Measurements from ENCODE around the gene STOML2.

The STOML2 gene

DNA sequence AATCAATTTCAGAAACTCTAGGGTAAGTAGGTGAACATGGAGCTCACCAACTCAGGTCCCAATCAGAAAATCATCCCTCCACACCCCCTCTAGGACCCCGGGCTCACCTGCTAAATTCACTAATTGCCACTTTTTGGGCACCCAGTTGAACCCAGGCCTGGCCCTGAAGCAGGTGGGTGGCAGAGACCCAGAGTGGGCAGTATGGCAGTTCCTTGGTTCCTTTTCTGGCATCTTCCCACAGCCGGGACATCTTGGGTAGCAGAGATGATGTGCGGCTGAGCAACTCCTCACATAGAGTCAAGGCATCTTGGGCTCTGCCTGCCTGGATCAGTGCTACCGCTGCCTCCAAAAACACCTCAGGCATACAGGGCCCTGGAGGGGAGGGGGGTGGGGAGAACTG is 27.6 kb downstream of the STOML2 start:
- H3K27ac ChIP-seq (ENCODE audit: low read depth, low read length) = no peak overlapping the region
- peaks cover 15% of the 10 kb centered on the region for H3K4me1 ChIP-seq (ENCODE audit: control insufficient read depth, insufficient read depth, low read length)
- H3K9ac ChIP-seq (ENCODE audit: low read length) = no peak overlapping the region
- H3K4me3 ChIP-seq (ENCODE audit: low read length) = no peak overlapping the region
- H3K27me3 ChIP-seq (ENCODE audit: control insufficient read depth, insufficient read depth, low read length) = no peaks in the 10 kb centered on the region
- H3K36me3 ChIP-seq (ENCODE audit: control insufficient read depth, insufficient read depth, low read length) = peaks cover 2% of the 10 kb centered on the region

DNA sequence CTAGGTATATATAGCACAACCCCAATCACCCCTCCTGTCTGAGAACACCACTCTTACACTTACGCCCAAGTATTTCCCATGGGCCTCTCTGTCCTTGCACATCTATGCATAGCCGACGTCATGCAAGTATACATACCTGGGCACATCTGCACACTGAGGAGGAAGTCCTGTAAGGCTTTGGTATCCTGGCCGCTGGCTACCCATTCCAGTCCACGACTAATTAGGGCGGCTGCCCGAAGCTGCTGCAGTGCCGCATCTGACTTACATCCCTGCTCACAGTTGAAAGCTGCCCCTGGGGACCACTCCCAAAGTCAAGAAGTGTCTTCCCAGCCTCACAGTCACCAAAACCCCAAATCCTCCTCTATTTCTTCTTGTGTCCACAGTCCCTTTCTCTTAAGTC is 28.1 kb downstream of the STOML2 start:
- Histone ChIP-seq H3K4me1 (ENCODE audit: control insufficient read depth, insufficient read depth, low read length) (peaks cover 18% of the 10 kb centered on the region), H3K27ac (ENCODE audit: low read depth, low read length) (no peak overlapping the region)

DNA sequence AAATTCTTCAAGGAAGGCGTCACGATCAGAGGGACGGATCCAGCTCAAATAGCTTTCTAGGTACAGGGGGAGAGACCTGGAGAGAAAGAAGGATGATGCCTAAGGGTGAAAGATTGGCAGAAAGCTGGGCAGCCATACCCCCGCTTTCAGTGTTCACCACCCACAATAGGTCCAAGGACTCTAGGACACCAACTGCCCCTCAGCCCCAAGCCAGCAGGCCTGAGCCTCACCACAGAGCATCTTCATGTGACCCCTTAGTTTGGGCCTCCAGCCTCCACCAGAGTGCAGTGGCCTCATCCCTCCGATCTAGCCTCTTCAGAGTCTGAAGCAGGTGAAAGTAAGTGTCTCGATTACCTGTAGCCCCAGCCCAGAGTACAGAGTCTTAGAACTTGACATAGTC is 28.8 kb downstream of the STOML2 start:
- H3K27me3 ChIP-seq (ENCODE audit: control insufficient read depth, insufficient read depth, low read length) = no peaks in the 10 kb centered on the region
- peaks cover 18% of the 10 kb centered on the region for H3K4me1 ChIP-seq (ENCODE audit: control insufficient read depth, insufficient read depth, low read length)
- peaks cover 2% of the 10 kb centered on the region for H3K36me3 ChIP-seq (ENCODE audit: control insufficient read depth, insufficient read depth, low read length)
- H3K4me3 ChIP-seq (ENCODE audit: low read length) = no peak overlapping the region
- no peak overlapping the region for H3K9ac ChIP-seq (ENCODE audit: low read length)
- H3K27ac ChIP-seq (ENCODE audit: low read depth, low read length) = no peak overlapping the region

More for the DNA sequence above, 28.1 kb downstream of the STOML2 start:
- peaks cover 2% of the 10 kb centered on the region for H3K36me3 ChIP-seq (ENCODE audit: control insufficient read depth, insufficient read depth, low read length)
- no peaks in the 10 kb centered on the region for H3K27me3 ChIP-seq (ENCODE audit: control insufficient read depth, insufficient read depth, low read length)
- H3K4me3 ChIP-seq (ENCODE audit: low read length) = no peak overlapping the region
- H3K9ac ChIP-seq (ENCODE audit: low read length) = no peak overlapping the region

DNA sequence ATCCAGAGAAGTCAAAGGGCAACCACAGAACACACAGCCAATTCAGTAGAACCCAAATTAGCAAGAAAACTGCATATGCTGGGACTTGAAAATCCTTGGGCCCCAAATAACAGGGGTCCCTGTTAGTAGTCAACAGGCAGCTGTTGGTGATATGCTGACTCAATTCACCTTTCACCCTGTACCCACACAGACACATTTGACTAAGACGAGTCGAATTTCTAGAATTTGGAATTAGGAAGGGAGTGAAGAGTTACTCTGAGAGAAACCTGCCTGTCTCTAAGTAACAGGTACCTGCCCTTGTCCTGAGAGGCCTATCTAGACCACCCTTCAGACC is 29.7 kb downstream of the STOML2 start:
- H3K9ac ChIP-seq (ENCODE audit: low read length) = no peak overlapping the region
- H3K27ac ChIP-seq (ENCODE audit: low read depth, low read length) = peak overlapping the region; percentile 71
- peaks cover 16% of the 10 kb centered on the region for H3K4me1 ChIP-seq (ENCODE audit: control insufficient read depth, insufficient read depth, low read length)
- no peaks in the 10 kb centered on the region for H3K27me3 ChIP-seq (ENCODE audit: control insufficient read depth, insufficient read depth, low read length)
- H3K4me3 ChIP-seq (ENCODE audit: low read length) = no peak overlapping the region
- peaks cover 2% of the 10 kb centered on the region for H3K36me3 ChIP-seq (ENCODE audit: control insufficient read depth, insufficient read depth, low read length)

DNA sequence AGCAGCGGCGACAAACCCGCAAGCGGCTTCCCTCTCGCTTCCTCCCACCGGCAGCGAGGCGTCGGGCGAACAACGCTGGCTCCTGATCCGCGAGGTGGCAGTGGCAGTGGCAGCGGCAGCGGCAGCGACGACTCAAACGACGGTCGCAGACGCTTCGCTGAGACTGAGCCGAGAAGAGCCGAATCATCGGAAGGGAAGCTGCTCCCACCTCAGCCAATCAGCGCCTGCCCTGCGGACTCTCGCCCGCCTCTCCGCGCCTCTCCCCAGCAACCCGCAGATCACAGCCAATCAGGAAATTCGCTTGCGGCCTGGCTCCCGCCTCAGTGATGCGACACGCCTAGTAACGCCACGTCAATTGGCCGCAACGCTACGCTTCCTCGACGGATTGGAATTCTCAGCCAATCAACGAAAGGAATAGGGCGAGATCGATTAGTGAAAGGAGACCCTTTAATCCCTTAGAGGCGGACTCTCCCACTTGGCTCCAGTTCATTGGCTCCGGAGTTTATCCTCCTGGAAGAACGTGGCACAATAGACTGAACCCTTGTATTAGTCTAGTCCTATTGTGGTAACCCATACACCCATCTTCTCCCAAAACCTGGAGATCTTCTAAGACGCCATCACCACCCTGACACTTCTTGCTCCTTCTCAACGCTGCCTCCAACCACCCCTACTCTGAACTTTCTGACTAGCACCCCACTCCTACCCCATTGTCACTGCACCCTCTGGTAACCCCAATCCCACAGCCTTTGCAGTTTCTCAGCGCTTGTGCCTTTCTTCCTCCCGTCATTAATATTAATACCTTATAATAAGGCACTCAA is 30.3 kb downstream of the STOML2 start, which contains the start of gene VCP:
TSS of gene VCP (minus strand) at position 165 of the 818 bp plus-strand sequence. CDS start 272 bp downstream, outside the sequence.
- peak within 1 kb of the TSS; percentile 98 for H3K27ac ChIP-seq (ENCODE audit: low read depth, low read length)
- no peaks in the 10 kb centered on the region for H3K27me3 ChIP-seq (ENCODE audit: control insufficient read depth, insufficient read depth, low read length)
- H3K36me3 ChIP-seq (ENCODE audit: control insufficient read depth, insufficient read depth, low read length) = peaks cover 5% of the 10 kb centered on the region
- peak within 1 kb of the TSS; percentile 91 for H3K9ac ChIP-seq (ENCODE audit: low read length)
- H3K4me3 ChIP-seq (ENCODE audit: low read length) = peak within 1 kb of the TSS; percentile 90
- H3K4me1 ChIP-seq (ENCODE audit: control insufficient read depth, insufficient read depth, low read length) = peaks cover 16% of the 10 kb centered on the region

DNA sequence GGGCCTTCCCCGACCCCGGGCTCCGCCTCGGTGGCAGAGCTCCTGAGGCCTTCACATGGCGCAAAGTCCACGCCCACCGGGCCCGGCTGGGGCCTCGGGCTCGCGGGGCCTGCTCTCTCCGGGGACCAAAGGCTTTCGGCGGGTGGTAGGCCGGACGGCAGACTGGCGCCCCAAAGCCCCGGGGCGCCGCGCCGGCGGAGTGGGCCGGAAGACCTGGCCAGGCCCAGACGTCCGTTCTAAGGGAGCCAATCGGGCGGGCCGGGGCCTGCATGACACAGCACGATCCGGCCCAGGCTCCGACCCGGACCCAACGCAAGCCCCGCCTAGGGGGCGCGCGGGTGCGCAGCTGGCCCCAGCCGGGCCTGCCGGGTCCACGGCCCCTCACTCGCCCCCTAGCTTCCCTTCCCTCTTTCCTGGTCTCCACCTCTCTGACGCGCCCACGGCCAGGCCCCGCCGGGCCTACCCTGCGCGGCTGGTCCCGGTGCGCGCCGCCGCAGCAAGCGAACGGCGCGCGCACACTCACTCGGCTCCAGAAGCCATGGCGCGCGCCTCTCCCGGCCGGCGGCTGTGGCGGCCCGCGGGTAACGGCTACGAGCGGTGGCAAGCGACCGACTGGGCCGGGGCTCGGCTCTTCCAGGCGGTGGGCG is 31.0 kb downstream of the STOML2 start:
- Histone ChIP-seq H3K4me1 (ENCODE audit: control insufficient read depth, insufficient read depth, low read length) (peaks cover 16% of the 10 kb centered on the region), H3K4me3 (ENCODE audit: low read length) (peak overlapping the region; percentile 90), H3K36me3 (ENCODE audit: control insufficient read depth, insufficient read depth, low read length) (peaks cover 12% of the 10 kb centered on the region), H3K27me3 (ENCODE audit: control insufficient read depth, insufficient read depth, low read length) (no peaks in the 10 kb centered on the region), H3K9ac (ENCODE audit: low read length) (peak overlapping the region; percentile 91), H3K27ac (ENCODE audit: low read depth, low read length) (peak overlapping the region; percentile 98)

DNA sequence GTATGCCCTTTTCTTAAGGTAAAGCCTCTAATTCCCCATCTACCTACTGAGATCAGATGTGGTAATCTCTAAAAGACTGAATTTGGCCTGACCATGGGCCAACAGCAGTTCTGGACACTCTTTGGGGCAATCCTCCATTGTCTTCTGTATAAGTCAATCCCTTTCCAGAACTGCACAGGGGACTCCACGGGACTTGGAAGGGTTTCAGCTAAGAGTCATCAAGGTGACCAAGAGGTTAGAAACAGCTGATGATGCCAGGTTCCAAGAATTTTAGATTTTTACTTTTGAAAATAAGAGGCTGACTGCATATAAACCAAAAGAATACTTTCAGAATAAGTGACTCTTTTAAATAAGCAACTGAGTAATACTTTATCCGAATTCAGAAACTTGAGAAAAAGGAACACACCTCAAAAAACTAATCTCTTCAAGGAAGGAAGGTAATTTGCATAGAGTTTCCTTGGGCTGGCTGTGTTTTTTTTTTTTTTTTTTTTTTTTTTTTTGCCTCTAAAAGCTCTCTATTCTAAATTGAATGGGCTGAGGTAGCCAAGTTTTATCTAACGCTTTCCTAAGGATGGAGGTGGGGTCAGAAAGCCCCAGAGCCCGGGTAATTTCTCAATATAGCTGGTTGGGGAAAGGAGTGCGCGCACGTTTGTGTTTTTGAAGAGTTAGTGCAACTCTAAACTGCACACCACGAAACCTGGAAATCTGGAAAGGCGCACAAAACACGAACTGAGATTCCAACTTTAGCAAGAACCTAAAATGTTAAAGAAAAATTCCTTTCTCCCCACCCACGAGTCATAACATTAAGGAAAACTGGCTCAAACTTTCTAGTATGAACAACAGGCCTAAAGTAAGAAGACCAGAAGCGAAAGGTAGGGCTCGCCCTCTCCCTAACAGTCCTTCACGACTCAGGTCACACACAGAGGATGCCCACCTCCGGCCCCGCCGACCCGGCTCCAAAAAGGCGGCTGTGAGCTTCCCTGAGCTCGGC is 31.8 kb downstream of the STOML2 start:
- Histone ChIP-seq H3K9ac (ENCODE audit: low read length) (peak overlapping the region; percentile 91), H3K4me3 (ENCODE audit: low read length) (peak overlapping the region; percentile 90), H3K27ac (ENCODE audit: low read depth, low read length) (peak overlapping the region; percentile 98), H3K4me1 (ENCODE audit: control insufficient read depth, insufficient read depth, low read length) (peaks cover 16% of the 10 kb centered on the region), H3K27me3 (ENCODE audit: control insufficient read depth, insufficient read depth, low read length) (no peaks in the 10 kb centered on the region), H3K36me3 (ENCODE audit: control insufficient read depth, insufficient read depth, low read length) (peaks cover 15% of the 10 kb centered on the region)

DNA sequence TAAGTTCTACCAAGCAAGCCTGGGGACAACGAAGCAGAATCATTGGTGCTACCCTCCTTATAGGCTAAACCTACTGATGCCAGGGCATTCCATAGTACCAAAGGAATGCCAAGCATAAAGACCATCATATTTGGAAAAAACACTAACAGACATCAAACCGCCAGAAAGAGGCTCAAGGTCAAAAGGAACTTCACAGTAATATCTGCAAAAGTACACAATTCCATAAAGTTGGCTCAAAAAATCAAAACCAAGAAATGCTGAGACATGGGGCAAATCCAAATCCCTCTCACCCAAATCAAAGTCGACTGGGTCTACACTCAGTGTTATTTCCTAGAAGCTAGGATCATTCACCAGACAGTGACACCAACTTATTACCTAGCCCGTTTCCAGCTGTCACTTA is 33.9 kb downstream of the STOML2 start:
- peaks cover 16% of the 10 kb centered on the region for H3K4me1 ChIP-seq (ENCODE audit: control insufficient read depth, insufficient read depth, low read length)
- H3K9ac ChIP-seq (ENCODE audit: low read length) = no peak overlapping the region
- no peaks in the 10 kb centered on the region for H3K27me3 ChIP-seq (ENCODE audit: control insufficient read depth, insufficient read depth, low read length)
- H3K4me3 ChIP-seq (ENCODE audit: low read length) = no peak overlapping the region
- peaks cover 28% of the 10 kb centered on the region for H3K36me3 ChIP-seq (ENCODE audit: control insufficient read depth, insufficient read depth, low read length)
- H3K27ac ChIP-seq (ENCODE audit: low read depth, low read length) = no peak overlapping the region

DNA sequence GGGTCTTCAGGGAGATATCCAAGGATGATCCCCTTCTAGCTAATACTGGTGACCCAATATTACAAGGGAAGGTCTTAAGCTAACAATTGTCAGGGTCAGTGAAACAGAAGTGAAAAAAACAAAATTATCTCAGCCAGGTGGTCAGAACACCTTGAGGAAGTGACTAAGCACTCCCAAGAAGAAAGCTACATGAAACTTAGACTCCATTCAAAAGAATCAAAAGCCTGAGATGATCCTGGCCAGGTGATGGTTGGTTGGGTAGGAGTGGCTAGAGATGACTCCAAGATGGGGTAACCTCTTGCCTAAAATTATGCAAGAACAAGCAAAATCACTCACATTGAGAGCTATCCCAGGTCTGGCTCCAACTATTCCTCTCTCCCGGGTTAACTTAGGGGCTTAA is 35.9 kb downstream of the STOML2 start:
- Histone ChIP-seq H3K27ac (ENCODE audit: low read depth, low read length) (no peak overlapping the region), H3K36me3 (ENCODE audit: control insufficient read depth, insufficient read depth, low read length) (peaks cover 47% of the 10 kb centered on the region), H3K4me1 (ENCODE audit: control insufficient read depth, insufficient read depth, low read length) (peaks cover 16% of the 10 kb centered on the region), H3K9ac (ENCODE audit: low read length) (no peak overlapping the region), H3K4me3 (ENCODE audit: low read length) (no peak overlapping the region), H3K27me3 (ENCODE audit: control insufficient read depth, insufficient read depth, low read length) (no peaks in the 10 kb centered on the region)

DNA sequence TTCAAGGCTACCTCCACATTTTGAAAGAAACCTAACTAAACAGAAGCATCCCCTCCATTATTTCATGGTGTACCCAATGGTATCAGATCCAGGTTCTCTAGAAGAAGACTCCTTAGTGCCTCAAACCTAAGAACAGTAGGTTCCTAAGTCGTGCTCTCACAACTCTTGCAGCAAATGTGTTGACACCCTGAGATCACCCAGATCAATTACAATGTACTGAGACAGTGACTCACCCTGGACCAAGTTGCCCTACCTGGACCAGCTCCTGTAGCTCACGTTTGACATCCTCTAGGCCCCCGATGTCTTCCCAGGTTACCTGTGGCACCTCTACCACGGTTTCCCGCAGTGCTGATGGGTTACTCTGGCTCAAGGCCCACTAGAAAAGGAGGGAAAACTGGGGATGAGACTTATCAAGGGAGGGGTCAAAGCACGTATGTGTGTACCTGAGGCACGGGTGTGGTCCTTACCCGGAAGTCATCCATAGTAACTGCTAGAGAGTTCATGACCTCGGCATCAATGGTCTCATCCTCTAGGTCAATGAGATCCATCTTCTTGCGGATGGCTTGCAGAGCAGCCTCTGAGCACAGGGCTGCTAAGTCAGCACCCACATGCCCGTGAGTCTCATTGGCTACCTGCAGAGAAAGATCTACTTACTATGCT is 42.3 kb downstream of the STOML2 start:
- H3K27ac ChIP-seq (ENCODE audit: low read depth, low read length) = no peak overlapping the region
- peaks cover 89% of the 10 kb centered on the region for H3K36me3 ChIP-seq (ENCODE audit: control insufficient read depth, insufficient read depth, low read length)
- H3K9ac ChIP-seq (ENCODE audit: low read length) = no peak overlapping the region
- no peak overlapping the region for H3K4me3 ChIP-seq (ENCODE audit: low read length)
- no peaks in the 10 kb centered on the region for H3K27me3 ChIP-seq (ENCODE audit: control insufficient read depth, insufficient read depth, low read length)
- H3K4me1 ChIP-seq (ENCODE audit: control insufficient read depth, insufficient read depth, low read length) = no peaks in the 10 kb centered on the region

DNA sequence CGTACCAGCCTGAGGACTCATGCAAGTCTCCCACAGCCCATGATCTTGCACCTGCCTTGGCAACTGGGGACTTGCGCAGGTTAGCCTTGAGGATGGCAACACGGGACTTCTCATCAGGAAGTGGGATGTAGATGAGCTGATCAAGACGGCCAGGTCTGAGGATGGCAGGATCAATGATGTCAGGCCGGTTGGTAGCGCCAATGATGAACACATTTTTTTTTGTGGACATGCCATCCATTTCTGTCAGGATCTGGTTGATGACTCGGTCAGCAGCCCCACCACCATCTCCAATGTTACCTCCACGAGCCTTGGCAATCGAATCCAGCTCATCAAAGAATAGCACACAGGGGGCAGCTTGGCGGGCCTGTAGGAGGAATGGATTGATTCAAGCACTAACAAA is 43.5 kb downstream of the STOML2 start:
- Histone ChIP-seq H3K9ac (ENCODE audit: low read length) (no peak overlapping the region), H3K36me3 (ENCODE audit: control insufficient read depth, insufficient read depth, low read length) (peaks cover 79% of the 10 kb centered on the region), H3K4me3 (ENCODE audit: low read length) (no peak overlapping the region), H3K27ac (ENCODE audit: low read depth, low read length) (no peak overlapping the region), H3K4me1 (ENCODE audit: control insufficient read depth, insufficient read depth, low read length) (no peaks in the 10 kb centered on the region), H3K27me3 (ENCODE audit: control insufficient read depth, insufficient read depth, low read length) (no peaks in the 10 kb centered on the region)

DNA sequence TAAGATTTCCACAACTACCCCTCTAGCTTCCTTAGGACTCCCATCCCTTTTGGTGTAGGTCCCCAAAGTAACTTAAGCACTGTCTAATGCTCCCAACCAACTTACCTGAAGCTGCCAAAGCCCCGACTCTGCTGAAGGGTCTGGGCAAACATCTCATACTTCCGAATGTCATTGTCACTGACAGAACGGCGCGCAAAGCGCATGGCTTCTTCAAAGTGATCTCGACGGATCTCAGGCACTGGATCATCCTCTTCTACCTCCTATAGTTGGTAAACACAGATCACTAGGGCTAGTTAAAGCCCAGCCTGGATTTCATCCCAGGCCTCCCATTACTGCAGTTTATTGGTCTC is 45.7 kb downstream of the STOML2 start:
- H3K4me3 ChIP-seq (ENCODE audit: low read length) = no peak overlapping the region
- H3K27ac ChIP-seq (ENCODE audit: low read depth, low read length) = no peak overlapping the region
- H3K4me1 ChIP-seq (ENCODE audit: control insufficient read depth, insufficient read depth, low read length) = no peaks in the 10 kb centered on the region
- peaks cover 59% of the 10 kb centered on the region for H3K36me3 ChIP-seq (ENCODE audit: control insufficient read depth, insufficient read depth, low read length)
- H3K9ac ChIP-seq (ENCODE audit: low read length) = no peak overlapping the region
- H3K27me3 ChIP-seq (ENCODE audit: control insufficient read depth, insufficient read depth, low read length) = no peaks in the 10 kb centered on the region

All from rectal smooth muscle tissue (tissue), 1 donor.